Calu3 (cell line): ENCODE data around the gene HOXB2. TPM values are rescaled to one million over a fixed set of nuclear protein-coding genes. Genes with fewer than 3 reads are reported as not detected.
A peak's percentile ranks its signal among the peaks of the same experiment; 100 is the strongest.
"Not testable (repeated sequence)": the region's sequence is repeated elsewhere in the genome, so short reads cannot be mapped to it uniquely, and the experiment has no call there.

Experiments
- BruUV-seq: library from RNA; stranded (reverse); fragments of 400-500 nt; replicated peaks from 2 replicates; lab custom pipeline; 2021; lab: Mats Ljungman, UMichigan
- CTCF ChIA-PET: fragments of 300-600 bp; sonication (Branson Sonifier 250); formaldehyde crosslinking; loops from one replicate; lab custom pipeline; 2022; ENCODE audit warnings: antibody characterized with exemption; lab: Charles Lee
- DNase-seq: peaks from one replicate; pipeline ENCODE4 v3.0.0; 2022
- H3K27ac Mint-ChIP-seq: one replicate; pipeline ENCODE4 v1.8.0; 2022; ENCODE audit warnings: mixed read lengths; ENCODE audit not compliant: unreplicated experiment
- H3K27me3 Mint-ChIP-seq: one replicate; pipeline ENCODE4 v1.8.0; 2022; ENCODE audit warnings: mixed read lengths; ENCODE audit not compliant: unreplicated experiment
- H3K36me3 Mint-ChIP-seq: one replicate; pipeline ENCODE4 v1.8.0; 2022; ENCODE audit warnings: mild to moderate bottlenecking, moderate library complexity, mixed read lengths; ENCODE audit not compliant: insufficient read depth, unreplicated experiment
- H3K4me1 Mint-ChIP-seq: one replicate; pipeline ENCODE4 v1.8.0; 2022; ENCODE audit warnings: mild to moderate bottlenecking, low read depth, mixed read lengths; ENCODE audit not compliant: unreplicated experiment
- H3K4me3 Mint-ChIP-seq: one replicate; pipeline ENCODE4 v1.8.0; 2022; ENCODE audit warnings: mild to moderate bottlenecking, low read depth, moderate library complexity, mixed read lengths; ENCODE audit not compliant: unreplicated experiment
- H3K9me3 Mint-ChIP-seq: one replicate; pipeline ENCODE4 v1.8.0; 2022; ENCODE audit warnings: low read depth, mixed read lengths; ENCODE audit not compliant: unreplicated experiment
- CTCF ChIP-seq: fragments of 200-600 bp; IDR thresholded peaks from one replicate; pipeline ENCODE4 v1.8.0; 2022; ENCODE audit warnings: antibody characterized with exemption; ENCODE audit not compliant: unreplicated experiment
- intact Hi-C: fragments of 100-400 bp; cut with micrococcal nuclease; formaldehyde crosslinking; loops from one replicate; pipeline ENCODE4 v1.10.0; 2022; ENCODE audit not compliant: unreplicated experiment
- total RNA-seq: library from RNA; stranded (reverse); gene quantifications from 2 replicates; pipeline ENCODE4 v1.2.3, GENCODE V29; 2022

HOXB2 gene
- total RNA-seq, 1 experiment from 2014 or later: 24.5 TPM

GRCh38 chr17:48510381-48510760 lies 34.5 kb downstream of the HOXB2 start:
- TF ChIP-seq CTCF: no peak
- Mint-ChIP-seq H3K4me1 (peaks cover 10% of the 10 kb centered on the region), H3K4me3 (no peak overlapping the region), H3K27me3 (peaks cover 50% of the 10 kb centered on the region), H3K27ac (no peak overlapping the region), H3K36me3 (no peaks in the 10 kb centered on the region), H3K9me3 (no peaks in the 10 kb centered on the region)
- CTCF ChIA-PET: no interaction called here
- BruUV-seq: no TSS peak
- intact Hi-C loops: no loop called here
- DNase-seq: no peak

- not testable (repeated sequence) for H3K36me3 Mint-ChIP-seq
- H3K27me3 Mint-ChIP-seq: peaks cover 43% of the 10 kb centered on the region
- CTCF ChIA-PET: interaction anchor here (1.1 kb wide), 1 partner anchor 12 kb away, joined by 4 read pairs; no protein-coding TSS in a partner anchor
Measured at GRCh38 chr17:48509708-48510107, 35.2 kb downstream of the HOXB2 start.

GRCh38 chr17:48506246-48506645 lies 38.7 kb downstream of the HOXB2 start:
- Mint-ChIP-seq H3K4me1 (peaks cover 17% of the 10 kb centered on the region), H3K4me3 (no peak overlapping the region), H3K36me3 (no peaks in the 10 kb centered on the region), H3K9me3 (no peaks in the 10 kb centered on the region), H3K27ac (no peak overlapping the region), H3K27me3 (peaks cover 35% of the 10 kb centered on the region)
- CTCF ChIA-PET: interaction anchor here (0.6 to 2.1 kb wide), 15 partner anchors 8 to 240 kb away, joined by 3 to 13 read pairs (median 5); no protein-coding TSS in a partner anchor
- no peak for DNase-seq
- TF ChIP-seq CTCF: peak; percentile 27
- intact Hi-C loops: loop anchor here (5.0 kb wide), 1 partner anchor 36 kb away; no protein-coding TSS in a partner anchor
- BruUV-seq: no TSS peak

More at GRCh38 chr17:48509708-48510107, 35.2 kb downstream of the HOXB2 start:
- intact Hi-C loops: loop anchor here (5.0 kb wide), 1 partner anchor 33 kb away; no protein-coding TSS in a partner anchor
- not testable (repeated sequence) for BruUV-seq, H3K27ac Mint-ChIP-seq, H3K4me3 Mint-ChIP-seq, H3K9me3 Mint-ChIP-seq, DNase-seq
- peaks cover 17% of the 10 kb centered on the region for H3K4me1 Mint-ChIP-seq

- TF ChIP-seq CTCF: no peak
- CTCF ChIA-PET: interaction anchor here (0.5 to 2.1 kb wide), 18 partner anchors 8 to 1651 kb away, joined by 3 to 13 read pairs (median 4); no protein-coding TSS in a partner anchor
- DNase-seq: peak; percentile 66
- no peaks in the 10 kb centered on the region for H3K36me3 Mint-ChIP-seq
- no TSS peak for BruUV-seq
- intact Hi-C loops: loop anchor here (5.0 kb wide), 1 partner anchor 37 kb away; no protein-coding TSS in a partner anchor
- H3K9me3 Mint-ChIP-seq: no peaks in the 10 kb centered on the region
- peaks cover 17% of the 10 kb centered on the region for H3K4me1 Mint-ChIP-seq
- no peak overlapping the region for H3K27ac Mint-ChIP-seq
- peaks cover 35% of the 10 kb centered on the region for H3K27me3 Mint-ChIP-seq
- H3K4me3 Mint-ChIP-seq: no peak overlapping the region
Measured at GRCh38 chr17:48505788-48506187, 39.1 kb downstream of the HOXB2 start.

GRCh38 chr17:48504953-48505352 lies 40.0 kb downstream of the HOXB2 start:
- Mint-ChIP-seq H3K4me3 (no peak overlapping the region), H3K9me3 (no peaks in the 10 kb centered on the region), H3K27me3 (peaks cover 39% of the 10 kb centered on the region), H3K36me3 (no peaks in the 10 kb centered on the region), H3K4me1 (peaks cover 24% of the 10 kb centered on the region), H3K27ac (peak overlapping the region; percentile 57)
- intact Hi-C loops: loop anchor here (5.0 kb wide), 1 partner anchor 37 kb away; no protein-coding TSS in a partner anchor
- CTCF ChIA-PET: interaction anchor here (0.8 to 2.1 kb wide), 4 partner anchors 11 to 86 kb away, joined by 4 to 13 read pairs (median 5); no protein-coding TSS in a partner anchor
- no peak for TF ChIP-seq CTCF
- DNase-seq: no peak
- no TSS peak for BruUV-seq
